MCF 10A (cell line): ENCODE results near the gene ELOA. TPM values are rescaled to one million over a fixed set of nuclear protein-coding genes. Genes with fewer than 3 reads are reported as not detected.

Source experiments
- Bru-seq: library from RNA; stranded (reverse); fragments of 400-500 nt; gene quantifications from one replicate; lab custom pipeline; 2021; lab: Mats Ljungman, UMichigan
- BruChase-seq, 2 experiments: library from RNA; stranded (reverse); fragments of 400-500 nt; gene quantifications; one replicate each; lab custom pipeline; 2021; lab: Mats Ljungman, UMichigan
- BruUV-seq: library from RNA; stranded (reverse); fragments of 400-500 nt; replicated peaks from 2 replicates; lab custom pipeline; 2021; lab: Mats Ljungman, UMichigan
- CTCF ChIA-PET: fragments of 300-600 bp; sonication (Branson Sonifier 250); formaldehyde crosslinking; extraction: SDS; loops from one replicate; lab custom pipeline; 2021; ENCODE audit warnings: antibody characterized with exemption, inconsistent platforms; lab: Yijun Ruan, JAX
- POLR2A ChIA-PET: fragments of 300-600, 350-650 bp; sonication (Branson Sonifier 250); formaldehyde crosslinking; extraction: SDS; loops from one replicate; lab custom pipeline; 2020; ENCODE audit warnings: antibody characterized with exemption, inconsistent platforms; lab: Yijun Ruan, JAX
- DNase-seq: peaks from one replicate; pipeline ENCODE4 v3.0.0-alpha.2; 2018; ENCODE audit not compliant: unreplicated experiment
- H3K27ac Mint-ChIP-seq: one replicate; pipeline ENCODE4 v1.8.0; 2022; ENCODE audit warnings: mild to moderate bottlenecking, low read depth, mixed read lengths; ENCODE audit not compliant: unreplicated experiment
- H3K27me3 Mint-ChIP-seq: one replicate; pipeline ENCODE4 v1.8.0; 2022; ENCODE audit warnings: mixed read lengths; ENCODE audit not compliant: insufficient read depth, unreplicated experiment
- H3K36me3 Mint-ChIP-seq: one replicate; pipeline ENCODE4 v1.8.0; 2022; ENCODE audit warnings: mild to moderate bottlenecking, moderate library complexity, mixed read lengths; ENCODE audit not compliant: insufficient read depth, unreplicated experiment
- H3K4me1 Mint-ChIP-seq: one replicate; pipeline ENCODE4 v1.8.0; 2022; ENCODE audit warnings: mixed read lengths; ENCODE audit not compliant: insufficient read depth, unreplicated experiment
- H3K4me3 Mint-ChIP-seq: one replicate; pipeline ENCODE4 v1.8.0; 2022; ENCODE audit warnings: mild to moderate bottlenecking, moderate library complexity, mixed read lengths; ENCODE audit not compliant: unreplicated experiment
- H3K9me3 Mint-ChIP-seq: one replicate; pipeline ENCODE4 v1.8.0; 2022; ENCODE audit warnings: mixed read lengths; ENCODE audit not compliant: unreplicated experiment
- CTCF ChIP-seq: fragments of 200-600 bp; IDR thresholded peaks from one replicate; pipeline ENCODE4 v1.8.0; 2022; ENCODE audit warnings: antibody characterized with exemption, mild to moderate bottlenecking; ENCODE audit not compliant: unreplicated experiment
- intact Hi-C: fragments of 100-400 bp; cut with micrococcal nuclease; formaldehyde crosslinking; loops from 2 replicates; pipeline ENCODE4 v1.14.1; 2022
- long read RNA-seq: library from polyadenylated mRNA; stranded (forward); transcript quantifications from one replicate; pipeline ENCODE4 v2.0.0, GENCODE V29; 2022
- total RNA-seq: library from RNA; stranded (reverse); gene quantifications from 2 replicates; pipeline ENCODE4 v1.2.3, GENCODE V29; 2022

ELOA gene
- total RNA-seq (68.3 and 69.1 TPM in 2 replicates), Bru-seq, nascent RNA (percentile 84 among the genes with signal in this experiment), BruChase-seq, experiment 1, labeled RNA remaining after a 6-hour chase (percentile 95 among the genes with signal in this experiment), BruChase-seq, experiment 2, labeled RNA remaining after a 2-hour chase (percentile 95 among the genes with signal in this experiment)
- long read RNA-seq, full-length matches to known transcripts: 167 of 197 reads
- long read RNA-seq, partial matches to known transcripts: 24 of 197 reads
- long read RNA-seq, other reads (novel, unspliced or antisense): 6 of 197 reads

DNA sequence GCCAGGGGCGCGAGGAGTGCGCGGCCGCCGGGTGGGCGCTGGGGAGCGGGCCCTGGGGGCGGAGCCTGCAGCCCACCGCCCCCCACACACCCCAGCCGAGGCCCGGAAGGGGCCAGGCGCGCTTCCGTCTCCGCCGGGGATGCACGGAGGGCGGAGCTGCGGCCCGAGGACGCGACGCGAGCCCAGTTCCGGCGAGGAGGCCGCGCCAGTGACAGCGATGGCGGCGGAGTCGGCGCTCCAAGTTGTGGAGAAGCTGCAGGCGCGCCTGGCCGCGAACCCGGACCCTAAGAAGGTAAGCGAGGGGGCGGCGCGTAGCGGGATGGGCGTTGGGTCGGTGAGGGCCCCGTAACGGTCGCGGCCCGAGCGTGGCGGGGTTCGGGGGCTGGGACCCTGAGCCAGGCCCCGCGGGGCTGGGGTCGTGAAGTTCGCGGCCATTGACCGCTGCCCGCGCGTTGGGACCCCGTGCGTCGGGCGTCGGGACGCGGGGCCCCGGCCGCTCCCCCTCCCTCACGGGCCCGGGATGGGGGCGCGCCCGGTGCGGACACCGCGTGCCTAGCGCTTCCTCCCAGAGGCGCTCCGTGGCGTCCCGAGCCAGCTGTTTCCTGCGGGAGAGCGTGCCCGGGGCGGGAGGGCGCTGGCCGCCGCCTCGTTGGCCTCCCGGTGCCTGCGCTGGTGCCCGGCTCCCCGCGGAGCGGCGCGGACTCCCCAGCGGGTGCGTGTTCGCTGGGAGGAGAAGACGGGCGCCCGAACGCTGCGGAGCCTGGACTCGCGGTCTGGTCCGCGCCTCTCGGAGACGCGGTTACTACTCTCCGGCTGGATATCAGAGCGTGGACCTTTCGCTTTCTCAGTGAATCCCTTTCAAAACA is at the start of gene ELOA:
TSS of gene ELOA (plus strand) at position 185 of the 866 bp plus-strand sequence. CDS start at position 218, 33 bp downstream.
- ChIA-PET POLR2A (interaction anchor here (0.6 to 7.5 kb wide), 33 partner anchors 8 to 761 kb away, joined by 3 to 95 read pairs (median 5); partner anchors contain the start of genes GALE, ID3, LYPLA2 and PITHD1), CTCF (interaction anchor here (0.6 to 1.7 kb wide), 4 partner anchors 10 to 480 kb away, joined by 3 to 4 read pairs (median 4); partner anchors contain the start of gene GALE)
- Mint-ChIP-seq H3K9me3 (no peaks in the 10 kb centered on the region), H3K27ac (peak within 1 kb of the TSS; percentile 86), H3K4me3 (peak within 1 kb of the TSS; percentile 83), H3K27me3 (no peaks in the 10 kb centered on the region), H3K36me3 (peaks cover 24% of the 10 kb centered on the region), H3K4me1 (peaks cover 35% of the 10 kb centered on the region)
- no peak for TF ChIP-seq CTCF
- no TSS peak for BruUV-seq
- DNase-seq: peak; percentile 58
- intact Hi-C loops: loop anchor here (2.0 to 5.0 kb wide), 2 partner anchors 53 to 201 kb away; partner anchors contain the start of gene RPL11

GRCh38 chr1:23693599-23693998 is 49.7 kb upstream of the ELOA start:
- H3K27ac Mint-ChIP-seq: peak overlapping the region; percentile 39
- peak overlapping the region; percentile 88 for H3K4me3 Mint-ChIP-seq
- ChIA-PET POLR2A (interaction anchor here (0.6 to 5.0 kb wide), 7 partner anchors 51 to 264 kb away, joined by 3 to 95 read pairs (median 5); partner anchors contain the start of genes ELOA and ID3), CTCF (interaction anchor here (1.2 kb wide), 3 partner anchors 9 to 78 kb away, joined by 3 to 4 read pairs (median 3); no protein-coding TSS in a partner anchor)
- no TSS peak for BruUV-seq
- no peak for TF ChIP-seq CTCF
- H3K36me3 Mint-ChIP-seq: peaks cover 73% of the 10 kb centered on the region
- intact Hi-C loops: no loop called here
- peaks cover 40% of the 10 kb centered on the region for H3K4me1 Mint-ChIP-seq
- no peaks in the 10 kb centered on the region for H3K27me3 Mint-ChIP-seq
- no peak for DNase-seq
- no peaks in the 10 kb centered on the region for H3K9me3 Mint-ChIP-seq

DNA sequence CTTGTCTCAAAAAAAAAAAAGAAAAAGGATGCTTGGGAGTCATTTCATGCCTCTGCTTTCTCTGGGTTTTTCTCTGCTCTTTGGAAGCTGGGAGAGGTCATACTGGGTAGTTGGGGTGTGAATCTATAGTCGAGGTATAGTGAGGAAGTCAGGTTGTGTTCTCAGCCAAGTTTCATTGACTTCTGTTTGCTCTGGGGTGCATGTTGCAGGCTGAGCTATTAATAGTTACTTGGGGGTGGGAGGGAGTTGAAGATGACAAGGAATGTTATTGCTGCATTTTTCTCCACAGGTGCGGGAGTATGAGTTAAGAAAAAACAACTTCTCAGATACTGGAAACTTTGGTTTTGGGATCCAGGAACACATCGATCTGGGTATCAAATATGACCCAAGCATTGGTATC is 48.9 kb upstream of the ELOA start:
- Mint-ChIP-seq H3K36me3 (peaks cover 81% of the 10 kb centered on the region), H3K4me1 (peaks cover 41% of the 10 kb centered on the region), H3K4me3 (peak overlapping the region; percentile 88), H3K9me3 (no peaks in the 10 kb centered on the region), H3K27ac (peak overlapping the region; percentile 39), H3K27me3 (no peaks in the 10 kb centered on the region)
- no peak for TF ChIP-seq CTCF
- intact Hi-C loops: no loop called here
- no TSS peak for BruUV-seq
- CTCF ChIA-PET: interaction anchor here (1.2 kb wide), 2 partner anchors 57 to 77 kb away, joined by 3 to 4 read pairs; no protein-coding TSS in a partner anchor
- no peak for DNase-seq
- POLR2A ChIA-PET: interaction anchor here (0.7 to 5.0 kb wide), 4 partner anchors 10 to 354 kb away, joined by 3 to 95 read pairs (median 6); partner anchors contain the start of gene ELOA
